Gastrocnemius medialis (tissue), 4 donors: ENCODE measurements around the gene NT5C3B.

Experiments
- POLR2A ChIP-seq, 2 donors: fragments of 450-650 bp; IDR thresholded peaks; one replicate each; pipeline ENCODE4 v1.6.1; 2017; ENCODE audit warnings: antibody characterized with exemption in 2 of 2, mild to moderate bottlenecking in 2 of 2, moderate library complexity in 2 of 2
- TF ChIP-seq, protein P1 (sequence below), 5 experiments: fragments of 450-650 bp in 3 of 5; fragments of 200-600 bp in 2 of 5; sonication (generic) in 2 of 5; IDR thresholded peaks in 4 of 5; conservative IDR thresholded peaks in 1 of 5; 1 replicate in 4 of 5; 2 replicates in 1 of 5; pipeline ENCODE4 v1.5.1; 2016 to 2019; ENCODE audit warnings: antibody characterized with exemption in 5 of 5, mild to moderate bottlenecking in 3 of 5, moderate library complexity in 3 of 5

DNA sequence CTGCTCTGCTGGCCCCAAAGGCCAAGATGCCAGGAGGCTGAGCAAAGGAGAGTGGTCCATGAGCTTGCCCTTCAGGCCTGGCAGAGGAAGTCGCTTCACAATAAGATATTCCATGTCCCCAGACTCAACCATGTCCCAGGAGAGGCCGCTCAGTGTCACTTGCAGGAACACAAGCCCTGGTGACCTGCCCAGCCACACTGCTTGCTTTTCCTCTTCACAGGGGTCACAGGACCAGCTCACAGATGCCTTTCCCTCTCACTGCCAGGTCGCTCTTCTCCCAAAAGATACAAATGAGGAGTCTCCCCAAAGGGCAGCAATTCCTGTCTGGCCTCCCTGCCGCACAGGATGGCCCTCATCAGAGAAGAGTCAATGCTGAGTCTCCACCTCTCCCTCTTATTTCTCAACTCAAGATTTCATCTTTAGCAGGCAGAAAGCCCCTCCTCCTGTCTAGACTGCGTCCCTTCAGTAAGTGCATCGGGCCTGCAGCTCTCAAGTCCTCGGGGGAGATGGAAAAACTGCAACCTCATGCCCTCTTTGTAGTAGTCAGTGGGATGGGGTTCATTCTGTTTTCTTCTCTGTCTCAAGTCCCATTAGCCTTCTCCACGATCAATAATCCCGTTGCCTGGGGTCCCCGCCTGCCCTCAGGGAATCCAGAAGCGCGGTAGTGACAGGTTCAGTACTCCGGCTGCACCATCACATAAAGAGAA is 54.5 kb downstream of the NT5C3B start:
- TF ChIP-seq POLR2A (IDR thresholded peaks at IDR 0.05): no peak
- TF ChIP-seq, protein P1, sequence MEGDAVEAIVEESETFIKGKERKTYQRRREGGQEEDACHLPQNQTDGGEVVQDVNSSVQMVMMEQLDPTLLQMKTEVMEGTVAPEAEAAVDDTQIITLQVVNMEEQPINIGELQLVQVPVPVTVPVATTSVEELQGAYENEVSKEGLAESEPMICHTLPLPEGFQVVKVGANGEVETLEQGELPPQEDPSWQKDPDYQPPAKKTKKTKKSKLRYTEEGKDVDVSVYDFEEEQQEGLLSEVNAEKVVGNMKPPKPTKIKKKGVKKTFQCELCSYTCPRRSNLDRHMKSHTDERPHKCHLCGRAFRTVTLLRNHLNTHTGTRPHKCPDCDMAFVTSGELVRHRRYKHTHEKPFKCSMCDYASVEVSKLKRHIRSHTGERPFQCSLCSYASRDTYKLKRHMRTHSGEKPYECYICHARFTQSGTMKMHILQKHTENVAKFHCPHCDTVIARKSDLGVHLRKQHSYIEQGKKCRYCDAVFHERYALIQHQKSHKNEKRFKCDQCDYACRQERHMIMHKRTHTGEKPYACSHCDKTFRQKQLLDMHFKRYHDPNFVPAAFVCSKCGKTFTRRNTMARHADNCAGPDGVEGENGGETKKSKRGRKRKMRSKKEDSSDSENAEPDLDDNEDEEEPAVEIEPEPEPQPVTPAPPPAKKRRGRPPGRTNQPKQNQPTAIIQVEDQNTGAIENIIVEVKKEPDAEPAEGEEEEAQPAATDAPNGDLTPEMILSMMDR (IDR thresholded peaks at IDR 0.05 in 4 of 5, conservative IDR thresholded peaks at IDR 0.05 in 1 of 5): no peak
